ENCODE data around the gene ZNF569.
"Not testable (repeated sequence)": the region's sequence is repeated elsewhere in the genome, so short reads cannot be mapped to it uniquely, and the experiment has no call there.

ZNF569 gene

DNA sequence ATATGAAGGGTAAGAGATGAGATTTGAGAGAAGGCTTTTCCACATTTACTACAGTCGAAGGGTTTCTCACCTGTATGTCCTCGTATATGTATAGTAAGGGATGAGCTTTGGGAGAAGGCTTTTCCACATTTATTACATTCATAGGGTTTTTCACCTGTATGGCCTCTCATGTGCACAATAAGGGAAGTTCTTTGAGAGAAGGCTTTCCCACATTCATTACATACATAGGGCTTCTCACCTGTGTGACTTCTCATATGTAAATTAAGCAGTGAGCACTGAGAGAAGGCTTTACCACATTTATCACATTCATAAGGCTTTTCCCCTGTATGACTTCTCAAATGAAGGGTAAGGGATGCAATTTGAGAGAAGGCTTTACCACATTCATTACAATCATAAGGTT lies 54.5 kb downstream of the ZNF569 start:
- DNase-seq (ENCODE audit: extremely low spot score): no peak
- no peak for TF ChIP-seq BHLHE40 (IDR thresholded peaks at IDR 0.05; ENCODE audit: borderline replicate concordance)
- TF ChIP-seq ELF4 (IDR thresholded peaks at IDR 0.05): no peak
- no peak for TF ChIP-seq L3MBTL2 (conservative IDR thresholded peaks at IDR 0.05)
- TF ChIP-seq CTBP1 (IDR thresholded peaks at IDR 0.05; ENCODE audit: borderline replicate concordance): no peak
- TF ChIP-seq SP1 (IDR thresholded peaks at IDR 0.05): no peak
- TF ChIP-seq HDGF (IDR thresholded peaks at IDR 0.05; ENCODE audit: borderline replicate concordance): no peak
- no peak for TF ChIP-seq PKNOX1 (IDR thresholded peaks at IDR 0.05)
- TF ChIP-seq NFRKB (IDR thresholded peaks at IDR 0.05): no peak
- TF ChIP-seq SUZ12 (IDR thresholded peaks at IDR 0.05): no peak
- no peak for TF ChIP-seq FOXK2 (IDR thresholded peaks at IDR 0.05)
- TF ChIP-seq FOXA1 (IDR thresholded peaks at IDR 0.05): no peak
- TF ChIP-seq FOXM1 (IDR thresholded peaks at IDR 0.05; ENCODE audit: borderline replicate concordance): no peak
- TF ChIP-seq ZNF384 (IDR thresholded peaks at IDR 0.05): no peak
- no peak for TF ChIP-seq ARNT (IDR thresholded peaks at IDR 0.05)
- no peak for TF ChIP-seq TARDBP (IDR thresholded peaks at IDR 0.05)
- TF ChIP-seq LEF1 (IDR thresholded peaks at IDR 0.05; ENCODE audit: borderline replicate concordance): no peak
- ChIA-PET POLR2A (no interaction called here), CTCF (no interaction called here)

GRCh38 chr19:37406140-37406846 lies 61.0 kb downstream of the ZNF569 start:
- CTCF ChIA-PET; POLR2A ChIA-PET; DNase-seq (ENCODE audit: extremely low spot score): not testable (repeated sequence)

- ChIA-PET POLR2A (interaction anchor here (1.8 kb wide), 1 partner anchor 33 kb away, joined by 6 read pairs; the partner anchor contains the start of gene ZNF527), CTCF (no interaction called here)
- DNase-seq (ENCODE audit: extremely low spot score): no peak
- TF ChIP-seq ZNF384 (IDR thresholded peaks at IDR 0.05): no peak
- TF ChIP-seq HDGF (IDR thresholded peaks at IDR 0.05; ENCODE audit: borderline replicate concordance): no peak
- TF ChIP-seq CTBP1 (IDR thresholded peaks at IDR 0.05; ENCODE audit: borderline replicate concordance): no peak
- no peak for TF ChIP-seq ARNT (IDR thresholded peaks at IDR 0.05)
Observed at GRCh38 chr19:37403403-37403802, 63.8 kb downstream of the ZNF569 start.

DNA sequence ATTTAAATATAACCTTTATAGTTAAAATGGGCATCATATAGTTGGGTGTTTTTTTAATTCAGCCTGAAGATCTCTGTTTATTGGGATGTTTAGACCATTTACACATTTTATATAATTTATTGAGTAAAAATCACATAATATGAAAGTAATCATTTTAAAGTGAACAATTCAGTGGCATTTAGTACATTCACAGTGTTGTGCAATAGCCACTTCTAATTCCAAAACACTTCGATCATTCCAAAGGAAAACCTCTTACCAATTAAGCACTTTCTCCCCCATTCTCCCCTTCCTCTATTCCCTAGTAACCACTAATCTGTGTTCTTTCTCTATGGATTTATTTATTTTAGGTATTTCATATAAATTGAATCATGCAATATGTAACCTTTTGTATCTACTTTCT lies 66.2 kb downstream of the ZNF569 start:
- TF ChIP-seq FOXK2 (IDR thresholded peaks at IDR 0.05) (no peak), ZNF384 (IDR thresholded peaks at IDR 0.05) (no peak), TARDBP (IDR thresholded peaks at IDR 0.05) (no peak), PKNOX1 (IDR thresholded peaks at IDR 0.05) (no peak), BHLHE40 (IDR thresholded peaks at IDR 0.05; ENCODE audit: borderline replicate concordance) (no peak), L3MBTL2 (conservative IDR thresholded peaks at IDR 0.05) (no peak), FOXM1 (IDR thresholded peaks at IDR 0.05; ENCODE audit: borderline replicate concordance) (no peak), CTBP1 (IDR thresholded peaks at IDR 0.05; ENCODE audit: borderline replicate concordance) (no peak), NFRKB (IDR thresholded peaks at IDR 0.05) (no peak), SP1 (IDR thresholded peaks at IDR 0.05) (no peak), ARNT (IDR thresholded peaks at IDR 0.05) (no peak), HDGF (IDR thresholded peaks at IDR 0.05; ENCODE audit: borderline replicate concordance) (no peak), LEF1 (IDR thresholded peaks at IDR 0.05; ENCODE audit: borderline replicate concordance) (no peak), SUZ12 (IDR thresholded peaks at IDR 0.05) (no peak)
- DNase-seq (ENCODE audit: extremely low spot score): no peak
- POLR2A ChIA-PET: no interaction called here
- CTCF ChIA-PET: no interaction called here

GRCh38 chr19:37391399-37391798 lies 75.8 kb downstream of the ZNF569 start:
- CTCF ChIA-PET; POLR2A ChIA-PET; DNase-seq (ENCODE audit: extremely low spot score): not testable (repeated sequence)

DNA sequence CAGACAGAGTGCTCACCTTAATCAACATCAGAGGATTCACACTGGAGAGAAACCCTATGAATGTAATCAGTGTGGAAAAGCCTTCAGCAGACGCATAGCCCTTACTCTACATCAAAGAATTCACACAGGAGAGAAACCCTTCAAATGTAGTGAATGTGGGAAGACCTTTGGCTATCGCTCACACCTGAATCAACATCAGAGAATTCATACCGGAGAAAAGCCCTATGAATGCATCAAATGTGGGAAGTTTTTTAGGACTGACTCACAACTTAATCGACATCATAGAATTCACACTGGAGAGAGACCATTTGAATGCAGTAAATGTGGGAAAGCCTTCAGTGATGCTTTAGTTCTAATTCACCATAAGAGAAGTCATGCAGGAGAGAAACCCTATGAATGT lies 78.0 kb downstream of the ZNF569 start:
- ChIA-PET POLR2A (no interaction called here), CTCF (no interaction called here)
- no peak for DNase-seq (ENCODE audit: extremely low spot score)
- TF ChIP-seq PKNOX1 (IDR thresholded peaks at IDR 0.05) (no peak), NFRKB (IDR thresholded peaks at IDR 0.05) (no peak), HDGF (IDR thresholded peaks at IDR 0.05; ENCODE audit: borderline replicate concordance) (no peak), SUZ12 (IDR thresholded peaks at IDR 0.05) (no peak), ARNT (IDR thresholded peaks at IDR 0.05) (no peak), SP1 (IDR thresholded peaks at IDR 0.05) (no peak), FOXM1 (IDR thresholded peaks at IDR 0.05; ENCODE audit: borderline replicate concordance) (no peak), ELF4 (IDR thresholded peaks at IDR 0.05) (no peak), FOXA1 (IDR thresholded peaks at IDR 0.05) (no peak), TARDBP (IDR thresholded peaks at IDR 0.05) (no peak), ZNF384 (IDR thresholded peaks at IDR 0.05) (no peak), L3MBTL2 (conservative IDR thresholded peaks at IDR 0.05) (no peak), BHLHE40 (IDR thresholded peaks at IDR 0.05; ENCODE audit: borderline replicate concordance) (no peak), FOXK2 (IDR thresholded peaks at IDR 0.05) (no peak)
